Mesenchymal stem cell (in vitro differentiated cells and primary cell): ENCODE measurements around the gene ZNF605.

ENCODE experiments used
- DNase-seq: peaks from one replicate; pipeline ENCODE4 v3.0.0-alpha.2; 2013
- H2AFZ ChIP-seq: one replicate; pipeline ENCODE4 v1.6.1; 2013; ENCODE audit warnings: low read depth, mild to moderate bottlenecking, control low read depth, inconsistent platforms, low read length, moderate library complexity
- H2AK5ac ChIP-seq: 2 replicates; pipeline ENCODE4 v1.6.1; 2013; ENCODE audit warnings: low read length, moderate library complexity, mild to moderate bottlenecking, inconsistent platforms; ENCODE audit not compliant: severe bottlenecking
- H2BK120ac ChIP-seq: one replicate; pipeline ENCODE4 v1.6.1; 2013; ENCODE audit warnings: low read depth, mild to moderate bottlenecking, inconsistent platforms, low read length, moderate library complexity
- H2BK12ac ChIP-seq, 2 experiments: one replicate each; pipeline ENCODE4 v1.6.1; 2013; ENCODE audit warnings: inconsistent platforms in 2 of 2, low read length in 2 of 2, mild to moderate bottlenecking in 2 of 2, moderate library complexity in 2 of 2, control low read depth in 1 of 2
- H2BK15ac ChIP-seq: one replicate; pipeline ENCODE4 v1.6.1; 2013; ENCODE audit warnings: mild to moderate bottlenecking, low read depth, inconsistent platforms; ENCODE audit not compliant: poor library complexity, severe bottlenecking
- H2BK5ac ChIP-seq: 2 replicates; pipeline ENCODE4 v1.6.1; 2013; ENCODE audit warnings: low read depth, mild to moderate bottlenecking, low read length, control low read depth, inconsistent platforms; ENCODE audit not compliant: poor library complexity, severe bottlenecking
- H3K14ac ChIP-seq, 2 experiments: one replicate each; pipeline ENCODE4 v1.6.1; 2013; ENCODE audit warnings: inconsistent platforms in 2 of 2, low read length in 2 of 2, control low read depth in 1 of 2, mild to moderate bottlenecking in 1 of 2, moderate library complexity in 1 of 2
- H3K18ac ChIP-seq, 2 experiments: one replicate each; pipeline ENCODE4 v1.6.1; 2013; ENCODE audit warnings: inconsistent platforms in 2 of 2, low read length in 2 of 2, control low read depth in 1 of 2, low read depth in 1 of 2, mild to moderate bottlenecking in 1 of 2
- H3K23ac ChIP-seq, 2 experiments: one replicate each; pipeline ENCODE4 v1.6.1; 2013; ENCODE audit warnings: inconsistent platforms in 2 of 2, low read length in 2 of 2, mild to moderate bottlenecking in 2 of 2, moderate library complexity in 2 of 2, control low read depth in 1 of 2
- H3K27ac ChIP-seq: 2 replicates; pipeline ENCODE4 v1.5.1; 2013; ENCODE audit warnings: mild to moderate bottlenecking, moderate library complexity, low read length, control low read depth, inconsistent platforms; ENCODE audit not compliant: poor library complexity, severe bottlenecking
- H3K27me3 ChIP-seq, 2 experiments: 2 replicates each; pipeline versions ENCODE4 v1.6.1 to v1.7.0; 2013; ENCODE audit warnings: low read length in 2 of 2, mild to moderate bottlenecking in 2 of 2, moderate library complexity in 2 of 2, control low read depth in 1 of 2, inconsistent platforms in 1 of 2; ENCODE audit not compliant: control insufficient read depth in 1 of 2, insufficient read depth in 1 of 2
- H3K36me3 ChIP-seq, 2 experiments: 2 replicates each; pipeline versions ENCODE4 v1.6.1 to v1.7.0; 2013; ENCODE audit warnings: low read length in 2 of 2, control low read depth in 1 of 2, inconsistent platforms in 1 of 2, low read depth in 1 of 2, mild to moderate bottlenecking in 1 of 2; ENCODE audit not compliant: insufficient read depth in 2 of 2, control insufficient read depth in 1 of 2
- H3K4ac ChIP-seq, 2 experiments: one replicate each; pipeline ENCODE4 v1.6.1; 2013; ENCODE audit warnings: inconsistent platforms in 2 of 2, low read length in 2 of 2, mild to moderate bottlenecking in 2 of 2, moderate library complexity in 2 of 2, control low read depth in 1 of 2, low read depth in 1 of 2
- H3K4me1 ChIP-seq: 2 replicates; pipeline ENCODE4 v1.6.1; 2013; ENCODE audit warnings: low read depth, low read length, control low read depth; ENCODE audit not compliant: control insufficient read depth, insufficient read depth
- H3K4me2 ChIP-seq: 2 replicates; pipeline ENCODE4 v1.6.1; 2013; ENCODE audit warnings: low read length, mild to moderate bottlenecking, inconsistent platforms; ENCODE audit not compliant: poor library complexity, severe bottlenecking
- H3K4me3 ChIP-seq, 2 experiments: 2 replicates each; pipeline versions ENCODE4 v1.5.1 to v1.7.0; 2013; ENCODE audit warnings: low read length in 2 of 2, mild to moderate bottlenecking in 2 of 2, control low read depth in 1 of 2, low read depth in 1 of 2; ENCODE audit not compliant: insufficient read depth in 1 of 2
- H3K79me1 ChIP-seq: replicated peaks from 2 replicates; pipeline ENCODE4 v1.6.1; 2013; ENCODE audit warnings: mild to moderate bottlenecking, control low read depth, low read length, inconsistent platforms; ENCODE audit not compliant: poor library complexity, severe bottlenecking
- H3K9ac ChIP-seq: 2 replicates; pipeline ENCODE4 v1.7.0; 2013; ENCODE audit warnings: mild to moderate bottlenecking, low read length, moderate library complexity
- H3K9me3 ChIP-seq: 2 replicates; pipeline ENCODE4 v1.7.0; 2013; ENCODE audit warnings: mild to moderate bottlenecking, low read length; ENCODE audit not compliant: control insufficient read depth
- H4K8ac ChIP-seq: one replicate; pipeline ENCODE4 v1.6.1; 2013; ENCODE audit warnings: inconsistent platforms, mild to moderate bottlenecking, low read length, moderate library complexity
- H4K91ac ChIP-seq: one replicate; pipeline ENCODE4 v1.6.1; 2013; ENCODE audit warnings: mild to moderate bottlenecking, low read length, inconsistent platforms
- WGBS: methylation state at CpG from one replicate; pipeline ENCODE4 v1.1.7; 2013; ENCODE audit warnings: mixed read lengths; 5-methylcytosine and 5-hydroxymethylcytosine counted together

ZNF605 gene

GRCh38 chr12:132955094-132956010, 754 bp downstream of the ZNF605 start:
- Histone ChIP-seq H3K27ac (peak overlapping the region; percentile 78), H4K91ac (peak overlapping the region; percentile 74), H2BK5ac (peak overlapping the region; percentile 49), H3K23ac (peak overlapping the region in 1 of 2 experiments; percentile 10), H4K8ac (peak overlapping the region; percentile 98), H2BK15ac (no peak overlapping the region), H3K18ac (peak overlapping the region; percentile 80 to 87), H3K9ac (peak overlapping the region; percentile 96), H3K4ac (peak overlapping the region; percentile 83 to 96), H3K14ac (peak overlapping the region in 1 of 2 experiments; percentile 83), H3K4me3 (peak overlapping the region; percentile 89 to 97), H2BK120ac (peak overlapping the region; percentile 80), H3K4me1 (peaks cover 4% of the 10 kb centered on the region), H2BK12ac (peak overlapping the region; percentile 3 to 56), H3K36me3 (peaks cover 18 to 29% of the 10 kb centered on the region in 2 experiments), H2AK5ac (peak overlapping the region; percentile 31), H3K79me1 (peaks cover 23% of the 10 kb centered on the region), H3K9me3 (peaks cover 39% of the 10 kb centered on the region), H3K27me3 (no peaks in the 10 kb centered on the region), H2AFZ (peak overlapping the region; percentile 74), H3K4me2 (peak overlapping the region; percentile 80)
- 18% methylated on average over 31 of the region's 39 CpGs for WGBS
- peak; percentile 81 for DNase-seq

GRCh38 chr12:132954471-132955048, 1.5 kb downstream of the ZNF605 start:
- WGBS = 94% methylated on average over 13 of the region's 14 CpGs

GRCh38 chr12:132953771-132954170, 2.3 kb downstream of the ZNF605 start:
- DNase-seq = no peak
- Histone ChIP-seq H3K18ac (no peak overlapping the region), H4K91ac (peak overlapping the region; percentile 20), H3K4me3 (peak overlapping the region in 1 of 2 experiments; percentile 37), H3K14ac (no peak overlapping the region), H3K4me2 (no peak overlapping the region), H2AFZ (no peak overlapping the region), H3K9ac (no peak overlapping the region), H2AK5ac (no peak overlapping the region), H3K79me1 (peaks cover 35% of the 10 kb centered on the region), H4K8ac (no peak overlapping the region), H3K27ac (no peak overlapping the region), H3K9me3 (peaks cover 51% of the 10 kb centered on the region), H3K4ac (no peak overlapping the region), H2BK5ac (no peak overlapping the region), H3K36me3 (peaks cover 34 to 44% of the 10 kb centered on the region in 2 experiments), H2BK120ac (no peak overlapping the region), H3K23ac (no peak overlapping the region), H3K27me3 (no peaks in the 10 kb centered on the region), H3K4me1 (peaks cover 4% of the 10 kb centered on the region), H2BK15ac (no peak overlapping the region), H2BK12ac (no peak overlapping the region)
- 96% methylated on average over 7 of the region's 7 CpGs for WGBS

More at GRCh38 chr12:132954471-132955048, 1.5 kb downstream of the ZNF605 start:
- no peak overlapping the region for H4K8ac ChIP-seq
- H4K91ac ChIP-seq = no peak overlapping the region
- H2AFZ ChIP-seq = no peak overlapping the region
- no peak overlapping the region for H2BK15ac ChIP-seq
- no peak overlapping the region for H3K4ac ChIP-seq
- no peak overlapping the region for H3K18ac ChIP-seq
- H3K79me1 ChIP-seq = peaks cover 29% of the 10 kb centered on the region
- H3K9me3 ChIP-seq = peaks cover 44% of the 10 kb centered on the region
- no peak overlapping the region for H2AK5ac ChIP-seq
- no peak overlapping the region for H2BK5ac ChIP-seq
- no peak overlapping the region for H3K4me2 ChIP-seq
- no peak overlapping the region for H2BK12ac ChIP-seq
- H3K23ac ChIP-seq = no peak overlapping the region
- H3K36me3 ChIP-seq = peaks cover 26 to 36% of the 10 kb centered on the region in 2 experiments
- peak overlapping the region in 1 of 2 experiments; percentile 97 for H3K4me3 ChIP-seq
- DNase-seq = no peak
- no peak overlapping the region for H3K14ac ChIP-seq
- H2BK120ac ChIP-seq = no peak overlapping the region
- H3K4me1 ChIP-seq = peaks cover 4% of the 10 kb centered on the region
- no peaks in the 10 kb centered on the region for H3K27me3 ChIP-seq
- H3K9ac ChIP-seq = peak overlapping the region; percentile 96
- no peak overlapping the region for H3K27ac ChIP-seq

- peaks cover 41% of the 10 kb centered on the region for H3K79me1 ChIP-seq
- no peak overlapping the region for H3K18ac ChIP-seq
- DNase-seq = no peak
- no peak overlapping the region for H3K4ac ChIP-seq
- no peaks in the 10 kb centered on the region for H3K27me3 ChIP-seq
- H2AFZ ChIP-seq = no peak overlapping the region
- H3K23ac ChIP-seq = no peak overlapping the region
- no peak overlapping the region for H4K91ac ChIP-seq
- no peak overlapping the region for H3K4me2 ChIP-seq
- no peak overlapping the region for H3K14ac ChIP-seq
- no peak overlapping the region for H3K27ac ChIP-seq
- WGBS = 98% methylated on average over 2 of the region's 2 CpGs
- H2AK5ac ChIP-seq = no peak overlapping the region
- H4K8ac ChIP-seq = no peak overlapping the region
- no peak overlapping the region for H2BK15ac ChIP-seq
- H2BK5ac ChIP-seq = no peak overlapping the region
- no peak overlapping the region for H2BK120ac ChIP-seq
- peak overlapping the region in 1 of 2 experiments; percentile 57 for H3K4me3 ChIP-seq
- peaks cover 4% of the 10 kb centered on the region for H3K4me1 ChIP-seq
- peaks cover 40 to 50% of the 10 kb centered on the region in 2 experiments for H3K36me3 ChIP-seq
- peaks cover 58% of the 10 kb centered on the region for H3K9me3 ChIP-seq
- H3K9ac ChIP-seq = no peak overlapping the region
- H2BK12ac ChIP-seq = no peak overlapping the region
Measured at GRCh38 chr12:132953163-132953425, 3.0 kb downstream of the ZNF605 start.
